ENCODE results near the gene MTCL3.

Gene MTCL3

DNA sequence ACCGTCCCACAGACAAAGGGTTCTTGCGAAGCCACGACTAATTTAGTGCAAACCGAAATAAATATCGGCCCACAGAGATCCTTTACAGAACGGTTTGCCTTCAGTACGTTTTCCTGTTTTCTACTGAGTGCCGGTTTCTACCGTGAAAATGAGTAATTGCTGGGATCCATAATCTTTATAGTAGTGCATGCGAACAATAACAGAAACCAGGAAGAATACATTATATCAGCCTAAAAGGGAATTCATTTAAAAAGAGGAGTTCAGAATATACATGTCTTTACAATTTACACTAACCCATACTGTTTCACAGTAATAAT, 292 bp upstream of the MTCL3 start:
- no peak overlapping the region for H2AFZ ChIP-seq (ENCODE audit: low read depth, low read length, severe bottlenecking)

GRCh38 chr6:127518191-127518709, 885 bp downstream of the MTCL3 start:
- Histone ChIP-seq H3K9ac (ENCODE audit: low read length) (no peak overlapping the region), H2AFZ (ENCODE audit: low read depth, low read length, severe bottlenecking) (no peak overlapping the region), H4K20me1 (ENCODE audit: low read depth, low read length) (no peaks in the 10 kb centered on the region), H3K27me3 (ENCODE audit: low read length) (no peaks in the 10 kb centered on the region), H3K27ac (ENCODE audit: low read depth, low read length) (no peak overlapping the region), H3F3A (ENCODE audit: insufficient read depth) (no peaks in the 10 kb centered on the region), H3K36me3 (ENCODE audit: low read length) (no peaks in the 10 kb centered on the region), H3K9me2 (replicated peaks; ENCODE audit: insufficient read depth, low read length) (no peaks in the 10 kb centered on the region), H3K9me3 (ENCODE audit: insufficient read depth, low read length) (no peaks in the 10 kb centered on the region), H3K4me2 (ENCODE audit: low read depth, low read length, poor library complexity, severe bottlenecking) (no peak overlapping the region), H3K4me3 (ENCODE audit: insufficient read depth, low read length, poor library complexity, severe bottlenecking) (no peak overlapping the region), H3K79me2 (ENCODE audit: insufficient read depth, low read length) (no peaks in the 10 kb centered on the region)
- TF ChIP-seq EZH2phosphoT487 (conservative IDR thresholded peaks at IDR 0.05; ENCODE audit: low read length), result no peak
- TF ChIP-seq, protein P1, sequence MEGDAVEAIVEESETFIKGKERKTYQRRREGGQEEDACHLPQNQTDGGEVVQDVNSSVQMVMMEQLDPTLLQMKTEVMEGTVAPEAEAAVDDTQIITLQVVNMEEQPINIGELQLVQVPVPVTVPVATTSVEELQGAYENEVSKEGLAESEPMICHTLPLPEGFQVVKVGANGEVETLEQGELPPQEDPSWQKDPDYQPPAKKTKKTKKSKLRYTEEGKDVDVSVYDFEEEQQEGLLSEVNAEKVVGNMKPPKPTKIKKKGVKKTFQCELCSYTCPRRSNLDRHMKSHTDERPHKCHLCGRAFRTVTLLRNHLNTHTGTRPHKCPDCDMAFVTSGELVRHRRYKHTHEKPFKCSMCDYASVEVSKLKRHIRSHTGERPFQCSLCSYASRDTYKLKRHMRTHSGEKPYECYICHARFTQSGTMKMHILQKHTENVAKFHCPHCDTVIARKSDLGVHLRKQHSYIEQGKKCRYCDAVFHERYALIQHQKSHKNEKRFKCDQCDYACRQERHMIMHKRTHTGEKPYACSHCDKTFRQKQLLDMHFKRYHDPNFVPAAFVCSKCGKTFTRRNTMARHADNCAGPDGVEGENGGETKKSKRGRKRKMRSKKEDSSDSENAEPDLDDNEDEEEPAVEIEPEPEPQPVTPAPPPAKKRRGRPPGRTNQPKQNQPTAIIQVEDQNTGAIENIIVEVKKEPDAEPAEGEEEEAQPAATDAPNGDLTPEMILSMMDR (IDR thresholded peaks at IDR 0.05; ENCODE audit: insufficient read depth, low read length, poor library complexity, severe bottlenecking), result no peak

More for the DNA sequence above, 292 bp upstream of the MTCL3 start:
- no peak overlapping the region for H3K4me3 ChIP-seq (ENCODE audit: insufficient read depth, low read length, poor library complexity, severe bottlenecking)
- H3K9ac ChIP-seq (ENCODE audit: low read length), result no peak overlapping the region
- no peak overlapping the region for H3K4me2 ChIP-seq (ENCODE audit: low read depth, low read length, poor library complexity, severe bottlenecking)
- no peaks in the 10 kb centered on the region for H3K9me3 ChIP-seq (ENCODE audit: insufficient read depth, low read length)
- no peaks in the 10 kb centered on the region for H3K27me3 ChIP-seq (ENCODE audit: low read length)
- H4K20me1 ChIP-seq (ENCODE audit: low read depth, low read length), result no peaks in the 10 kb centered on the region
- no peaks in the 10 kb centered on the region for H3K9me2 ChIP-seq (replicated peaks; ENCODE audit: insufficient read depth, low read length)
- TF ChIP-seq, protein P1 (IDR thresholded peaks at IDR 0.05; ENCODE audit: insufficient read depth, low read length, poor library complexity, severe bottlenecking), result no peak
- TF ChIP-seq EZH2phosphoT487 (conservative IDR thresholded peaks at IDR 0.05; ENCODE audit: low read length), result no peak
- no peaks in the 10 kb centered on the region for H3K36me3 ChIP-seq (ENCODE audit: low read length)
- H3K79me2 ChIP-seq (ENCODE audit: insufficient read depth, low read length), result no peaks in the 10 kb centered on the region
- H3F3A ChIP-seq (ENCODE audit: insufficient read depth), result no peaks in the 10 kb centered on the region
- H3K27ac ChIP-seq (ENCODE audit: low read depth, low read length), result no peak overlapping the region

GRCh38 chr6:127517693-127518092, 1.4 kb downstream of the MTCL3 start:
- Histone ChIP-seq H3K9ac (ENCODE audit: low read length) (no peak overlapping the region), H3K27ac (ENCODE audit: low read depth, low read length) (no peak overlapping the region)

More at GRCh38 chr6:127517693-127518092, 1.4 kb downstream of the MTCL3 start:
- H3K36me3 ChIP-seq (ENCODE audit: low read length), result no peaks in the 10 kb centered on the region
- H3K27me3 ChIP-seq (ENCODE audit: low read length), result no peaks in the 10 kb centered on the region
- H3K9me2 ChIP-seq (replicated peaks; ENCODE audit: insufficient read depth, low read length), result no peaks in the 10 kb centered on the region
- TF ChIP-seq EZH2phosphoT487 (conservative IDR thresholded peaks at IDR 0.05; ENCODE audit: low read length), result no peak
- TF ChIP-seq, protein P1 (IDR thresholded peaks at IDR 0.05; ENCODE audit: insufficient read depth, low read length, poor library complexity, severe bottlenecking), result no peak
- H3K9me3 ChIP-seq (ENCODE audit: insufficient read depth, low read length), result no peaks in the 10 kb centered on the region
- H3F3A ChIP-seq (ENCODE audit: insufficient read depth), result no peaks in the 10 kb centered on the region
- no peak overlapping the region for H3K4me2 ChIP-seq (ENCODE audit: low read depth, low read length, poor library complexity, severe bottlenecking)
- H3K4me3 ChIP-seq (ENCODE audit: insufficient read depth, low read length, poor library complexity, severe bottlenecking), result no peak overlapping the region
- no peaks in the 10 kb centered on the region for H4K20me1 ChIP-seq (ENCODE audit: low read depth, low read length)
- H3K79me2 ChIP-seq (ENCODE audit: insufficient read depth, low read length), result no peaks in the 10 kb centered on the region
- H2AFZ ChIP-seq (ENCODE audit: low read depth, low read length, severe bottlenecking), result no peak overlapping the region

All from SU-DHL-6 (cell line).